HG02870 (cell line): Measurements from ENCODE around the gene FFAR4.

Source experiments
- ATAC-seq: cut with Tn5 transposase; IDR thresholded peaks from one replicate; pipeline ENCODE4 v1.9.1; 2021; ENCODE audit warnings: mild to moderate bottlenecking, moderate library complexity; ENCODE audit not compliant: unreplicated experiment

FFAR4 gene

GRCh38 chr10:93598157-93598556 lies 31.7 kb downstream of the FFAR4 start:
- no peak for ATAC-seq

DNA sequence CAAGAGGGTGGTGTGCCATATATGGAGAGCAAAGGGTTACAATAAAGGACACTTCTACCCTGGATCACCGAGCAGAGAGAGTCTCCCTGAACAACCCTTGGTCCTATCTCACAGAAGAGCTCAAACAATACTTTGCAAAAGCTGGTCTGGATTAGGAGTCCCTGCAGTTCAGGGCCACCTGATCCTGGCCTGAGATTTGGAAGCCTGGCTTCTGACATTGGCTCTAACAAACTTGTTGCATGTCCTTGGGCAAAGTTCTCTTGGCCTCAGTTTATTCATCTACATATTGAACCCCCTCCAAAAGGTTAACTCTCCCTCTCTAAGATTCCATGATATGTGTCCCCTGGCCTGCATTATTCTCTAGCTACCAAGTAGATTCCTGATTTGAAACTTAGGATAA lies 32.9 kb downstream of the FFAR4 start:
- ATAC-seq, result no peak

DNA sequence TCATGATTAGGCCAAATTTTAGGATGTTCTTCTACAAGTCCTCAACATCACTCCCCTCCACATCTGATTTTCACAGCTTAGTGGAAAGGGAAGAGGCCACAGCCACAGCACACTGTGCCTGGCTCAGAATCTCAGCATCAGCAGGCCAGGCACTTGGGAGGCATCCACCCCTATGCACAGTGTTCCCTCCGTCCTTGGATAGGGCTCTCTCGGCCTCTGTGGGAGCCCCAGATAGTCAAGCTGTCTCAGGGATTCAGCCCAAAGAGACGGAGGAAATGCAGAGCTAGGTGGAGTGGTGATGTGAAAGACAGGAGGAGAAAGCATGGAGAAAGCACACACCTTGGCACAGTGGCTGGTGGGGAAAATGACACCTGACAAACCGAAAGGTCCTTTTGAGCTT lies 33.3 kb downstream of the FFAR4 start:
- ATAC-seq, result no peak

DNA sequence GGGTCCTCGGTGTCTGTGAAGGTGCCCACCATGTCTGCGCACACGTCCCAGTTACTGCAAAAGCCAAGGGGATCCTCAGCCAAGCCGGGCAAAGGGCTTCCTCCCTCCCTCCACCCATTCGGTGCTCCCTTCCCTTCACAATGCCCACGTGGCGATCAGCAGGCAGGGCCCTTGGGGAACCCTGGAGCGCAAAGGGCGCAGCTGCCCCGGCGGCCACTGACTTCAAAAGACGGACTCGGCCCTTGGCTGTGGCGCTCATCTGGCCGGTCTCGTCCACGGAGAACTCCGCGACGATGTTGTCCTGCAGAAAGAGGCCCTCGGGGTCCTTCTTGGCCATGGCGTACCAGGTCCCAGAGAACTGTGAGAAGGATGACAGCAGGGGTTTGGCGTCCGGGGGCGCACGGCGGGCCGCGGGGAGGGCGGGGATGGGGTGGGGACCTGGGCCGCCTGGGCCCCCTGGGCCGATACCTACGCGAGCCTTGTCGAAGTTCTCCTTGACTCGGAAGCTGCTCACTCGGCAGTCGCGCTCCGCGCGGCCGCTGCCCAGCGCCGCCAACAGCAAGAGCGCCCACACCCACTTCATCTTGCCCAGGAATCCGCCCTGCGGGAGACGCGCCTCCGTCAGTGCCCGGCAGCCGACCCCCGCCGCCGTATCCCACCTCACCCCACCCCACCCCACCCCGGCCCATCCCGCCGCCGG lies 34.1 kb downstream of the FFAR4 start:
- no peak for ATAC-seq

- no peak for ATAC-seq
These were observed 34.8 kb downstream of the FFAR4 start, which contains the start of gene RBP4 for GRCh38 chr10:93601146-93601773. Gene RBP4 (minus strand): TSS chr10:93601235. CDS start chr10:93601028, 207 bp downstream.

- no peak for ATAC-seq
These were observed 35.3 kb downstream of the FFAR4 start for GRCh38 chr10:93601774-93602162.

- ATAC-seq, result no peak
These were observed 36.6 kb downstream of the FFAR4 start for GRCh38 chr10:93603023-93603422.

DNA sequence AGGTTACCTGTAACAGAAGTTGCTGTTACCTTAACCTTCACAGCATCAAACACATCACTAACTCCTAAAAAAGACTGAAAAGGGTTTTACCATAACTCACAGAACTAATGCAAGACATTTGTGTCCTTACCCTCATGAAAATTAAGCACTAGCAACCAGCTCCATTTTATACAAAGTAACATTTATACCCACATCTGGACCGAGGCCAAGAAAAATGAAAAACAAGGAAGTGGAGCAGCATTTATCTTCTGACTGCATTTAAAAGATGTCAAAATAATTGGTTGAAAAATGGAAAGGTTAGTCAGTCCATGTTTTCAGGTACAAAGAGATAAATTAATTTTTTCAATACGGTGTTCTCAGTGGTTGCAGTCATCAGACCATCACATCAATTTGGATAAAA lies 37.7 kb downstream of the FFAR4 start:
- ATAC-seq, result no peak

DNA sequence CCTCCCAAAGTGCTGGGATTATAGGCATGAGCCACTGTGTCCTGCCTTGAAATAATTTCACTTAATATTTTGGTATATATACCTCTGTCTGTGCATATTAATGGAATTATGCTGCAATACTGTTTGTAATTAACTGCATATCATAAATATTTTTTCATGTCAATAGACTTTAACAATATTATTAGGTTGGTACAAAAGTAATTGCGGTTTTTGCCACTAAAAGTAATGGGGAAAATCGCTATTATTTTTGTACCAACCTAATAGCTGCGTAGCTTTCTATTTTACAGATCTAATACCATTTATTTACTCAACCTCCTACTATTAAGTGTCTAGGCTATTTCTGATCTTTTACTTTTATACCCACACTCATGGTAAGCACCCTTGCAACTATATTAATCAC lies 42.0 kb downstream of the FFAR4 start:
- ATAC-seq, result no peak

DNA sequence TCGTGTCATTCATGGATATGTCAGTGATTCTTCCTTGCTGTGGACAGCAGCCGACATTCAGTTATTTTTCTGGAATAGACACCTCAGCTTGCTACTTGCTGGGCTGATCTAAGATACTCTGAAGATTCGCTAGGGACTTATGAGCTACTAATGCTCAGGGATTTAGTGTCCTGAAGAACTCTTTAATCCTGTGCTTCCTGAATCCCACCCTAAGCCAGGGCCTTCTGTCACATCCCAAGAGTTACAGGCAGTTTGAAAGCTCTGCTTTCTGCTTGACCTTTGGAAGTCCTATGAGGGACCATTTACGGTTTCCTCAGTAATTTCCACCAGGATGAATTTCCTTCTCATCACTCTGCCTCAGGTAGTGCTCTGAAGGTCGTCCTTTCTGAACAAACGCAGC lies 45.8 kb downstream of the FFAR4 start, which contains the start of gene PDE6C:
Gene PDE6C, plus strand, starts transcription at position 227 of the 400 bp plus-strand sequence. CDS start 189 bp downstream, outside the sequence.
- no peak for ATAC-seq

DNA sequence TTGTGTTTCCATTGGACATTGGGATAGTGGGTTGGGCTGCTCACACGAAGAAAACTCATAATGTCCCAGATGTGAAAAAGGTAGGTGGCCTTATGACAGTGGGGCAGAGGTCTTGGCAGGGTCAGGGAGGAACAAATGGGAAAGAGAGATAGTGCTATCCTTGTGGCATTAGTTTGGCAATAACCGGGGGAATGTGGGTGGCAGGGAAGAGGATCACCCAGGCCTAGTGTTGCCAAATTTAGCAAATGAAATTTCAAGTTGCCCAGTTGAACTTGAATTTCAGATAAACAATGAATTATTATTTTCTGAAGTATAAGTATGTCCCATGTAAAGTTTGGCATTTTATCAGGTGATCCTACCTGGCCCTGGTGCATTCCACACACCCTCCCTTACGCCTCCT lies 46.7 kb downstream of the FFAR4 start:
- ATAC-seq, result no peak

DNA sequence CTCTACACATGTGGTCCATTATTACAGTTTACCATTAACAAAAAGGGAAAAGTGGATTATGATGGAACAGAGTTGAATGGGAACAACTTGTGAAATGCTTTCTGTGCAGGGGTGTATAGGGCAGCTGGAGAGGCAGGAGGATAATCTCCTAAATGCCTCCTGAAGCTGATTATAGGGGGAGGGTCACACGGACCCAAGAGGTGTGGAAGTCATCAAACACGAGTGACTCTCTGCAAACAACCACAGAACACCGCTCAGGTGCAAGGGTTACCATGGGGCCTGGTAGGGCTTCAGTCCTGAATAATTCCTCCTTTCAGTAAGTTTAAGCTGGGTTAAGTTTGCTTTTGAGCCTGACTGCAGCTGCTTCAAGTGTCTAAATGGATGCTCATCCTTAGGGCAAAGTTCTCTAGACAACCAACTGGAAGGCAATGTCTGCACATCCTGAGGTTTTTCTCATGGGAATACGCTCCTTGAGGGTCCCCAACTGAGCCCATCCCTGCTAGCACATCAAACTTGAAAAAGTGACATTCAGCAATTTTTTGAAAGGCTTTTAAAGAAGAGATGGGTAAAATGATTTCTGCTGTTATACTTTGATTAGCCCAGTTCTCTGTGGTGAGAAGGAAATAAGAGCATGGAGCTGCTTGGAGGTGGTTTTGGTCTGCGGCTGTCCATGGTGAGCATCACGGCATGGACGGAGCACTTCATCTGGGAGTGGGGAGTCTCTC lies 47.8 kb downstream of the FFAR4 start:
- no peak for ATAC-seq

- ATAC-seq, result no peak
These were observed 49.2 kb downstream of the FFAR4 start for GRCh38 chr10:93615576-93616235.

GRCh38 chr10:93620925-93621324 lies 54.5 kb downstream of the FFAR4 start:
- no peak for ATAC-seq

DNA sequence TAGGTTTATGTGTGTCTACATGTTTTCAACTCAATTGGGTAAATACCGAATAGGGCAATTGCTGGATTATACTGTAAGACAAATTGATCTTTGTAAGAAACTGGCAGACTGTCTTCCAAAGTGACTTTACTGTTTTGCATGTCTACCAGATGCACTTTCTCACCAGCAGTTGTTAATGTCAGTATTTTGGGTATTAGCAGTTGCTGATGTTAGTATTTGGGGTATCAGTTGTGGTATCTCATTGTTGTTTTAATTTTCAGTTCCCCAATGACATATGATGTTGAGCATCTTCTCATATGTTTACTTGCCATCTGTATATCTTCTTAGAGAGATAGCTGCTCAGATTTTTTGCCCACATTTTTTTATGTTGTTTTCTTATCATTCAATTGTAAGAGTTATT lies 56.5 kb downstream of the FFAR4 start:
- ATAC-seq, result no peak

- no peak for ATAC-seq
These were observed 62.4 kb downstream of the FFAR4 start for GRCh38 chr10:93628858-93629257.

DNA sequence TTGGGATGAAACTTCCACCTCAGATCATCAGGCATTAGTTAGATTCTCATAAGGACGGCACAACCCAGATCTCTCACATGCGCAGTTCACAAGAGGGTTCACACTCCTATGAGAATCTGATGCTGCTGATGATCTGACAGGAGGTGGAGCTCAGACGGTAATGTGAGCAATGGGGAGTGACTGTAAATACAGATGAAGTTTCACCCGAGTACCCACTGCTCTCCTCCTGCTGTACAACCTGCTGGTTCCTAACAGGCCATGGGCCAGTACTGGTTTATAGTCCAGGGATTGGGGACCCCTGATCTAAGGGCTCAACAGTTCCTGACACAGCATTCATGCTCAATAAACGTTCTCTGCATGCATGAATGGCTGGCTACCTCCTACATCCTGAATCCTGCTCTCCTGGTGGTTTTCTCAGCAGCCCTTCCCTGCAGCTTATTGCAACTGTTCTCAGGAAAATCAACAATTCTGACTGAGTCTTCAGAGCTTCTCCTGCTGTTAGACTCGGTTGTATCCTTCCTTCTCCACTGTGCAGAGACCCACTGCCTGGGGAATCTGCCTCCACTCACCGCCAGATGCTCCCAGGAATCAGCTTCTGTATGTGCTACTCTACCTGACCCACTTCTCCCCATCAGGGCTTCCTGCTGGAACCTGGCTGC lies 63.3 kb downstream of the FFAR4 start:
- no peak for ATAC-seq

DNA sequence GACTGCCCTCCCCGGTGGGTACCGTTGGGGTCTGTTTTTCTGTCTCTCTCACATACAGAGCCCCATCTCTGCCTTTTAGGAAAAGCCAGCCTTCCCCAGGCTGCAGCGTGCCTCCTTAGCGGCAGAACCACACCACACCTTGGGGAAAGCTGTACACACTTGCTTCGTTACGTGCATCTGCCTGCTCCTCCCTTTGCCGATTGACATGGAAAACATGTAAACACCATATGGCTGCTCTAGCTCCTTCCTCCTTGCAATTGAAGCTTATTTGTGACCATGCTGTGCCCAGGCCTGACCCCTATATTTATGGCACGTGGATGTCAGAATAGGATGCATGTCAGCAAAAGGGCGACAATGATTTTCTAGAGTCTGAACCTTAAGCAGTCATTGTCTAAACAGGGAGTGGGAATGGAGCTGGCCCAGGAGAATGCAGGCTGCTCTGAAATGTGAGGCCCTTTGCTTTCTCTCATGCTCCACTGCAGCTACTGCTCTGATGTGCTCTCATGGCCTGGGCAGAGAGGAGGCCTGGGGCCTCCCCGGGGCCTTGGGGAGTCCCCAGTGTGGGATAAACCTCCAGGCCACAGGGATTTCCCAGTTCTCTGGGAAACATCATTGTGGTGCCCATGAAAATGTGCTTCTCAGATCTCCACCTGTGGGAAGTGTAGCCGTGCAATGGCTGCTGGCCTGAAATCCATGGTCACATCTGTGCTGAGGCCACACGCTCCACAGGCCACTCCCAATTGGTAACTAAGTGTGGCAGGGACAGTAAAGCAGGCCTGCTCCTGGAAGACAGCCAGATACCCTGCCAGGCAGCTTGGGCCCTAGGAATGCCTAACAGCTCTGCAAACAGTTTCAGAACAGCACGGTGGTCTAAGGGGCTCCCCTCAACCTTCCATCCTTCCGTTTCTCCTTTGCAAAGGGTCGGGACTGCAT lies 64.4 kb downstream of the FFAR4 start:
- no peak for ATAC-seq
